ENCODE results near the gene TAL1. TPM values are rescaled to one million over a fixed set of nuclear protein-coding genes. Genes with fewer than 3 reads are reported as not detected.

TAL1 gene
- total and polyA plus RNA-seq, 10 of the 15 experiments (the other 5 are each of a cell fraction or from before 2014, with no cell fraction given), result 0.05 TPM; not detected in 9

DNA sequence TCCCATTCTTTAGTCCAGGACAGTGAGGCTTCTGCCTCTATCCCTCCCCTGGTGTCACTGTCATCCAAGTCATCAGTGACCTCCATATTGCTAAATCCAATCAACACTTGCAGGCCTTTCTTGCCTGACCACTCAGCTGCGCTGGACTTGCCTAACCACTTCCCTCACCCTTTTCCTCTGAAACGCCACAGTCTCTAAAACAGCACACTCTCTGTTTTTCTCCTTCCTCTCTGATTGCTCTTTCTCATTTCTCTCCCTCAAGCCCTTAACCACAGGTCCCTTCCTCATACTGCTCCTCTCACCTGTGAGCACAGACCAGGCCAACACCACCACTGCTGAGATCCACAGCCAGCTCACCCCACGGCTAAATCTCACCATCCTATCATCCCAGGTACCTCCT, 17.5 kb downstream of the TAL1 start:
- in situ Hi-C loops (cut with MboI) (no loop called here), intact Hi-C loops (cut with micrococcal nuclease; ENCODE audit: unreplicated experiment) (no loop called here)
- H3K9me3 ChIP-seq (replicated peaks; ENCODE audit: control insufficient read depth, insufficient read depth, low read length), result no peaks in the 10 kb centered on the region
- no peaks in the 10 kb centered on the region for H4K20me1 ChIP-seq (ENCODE audit: control insufficient read depth, insufficient read depth)
- TF ChIP-seq, protein P1, sequence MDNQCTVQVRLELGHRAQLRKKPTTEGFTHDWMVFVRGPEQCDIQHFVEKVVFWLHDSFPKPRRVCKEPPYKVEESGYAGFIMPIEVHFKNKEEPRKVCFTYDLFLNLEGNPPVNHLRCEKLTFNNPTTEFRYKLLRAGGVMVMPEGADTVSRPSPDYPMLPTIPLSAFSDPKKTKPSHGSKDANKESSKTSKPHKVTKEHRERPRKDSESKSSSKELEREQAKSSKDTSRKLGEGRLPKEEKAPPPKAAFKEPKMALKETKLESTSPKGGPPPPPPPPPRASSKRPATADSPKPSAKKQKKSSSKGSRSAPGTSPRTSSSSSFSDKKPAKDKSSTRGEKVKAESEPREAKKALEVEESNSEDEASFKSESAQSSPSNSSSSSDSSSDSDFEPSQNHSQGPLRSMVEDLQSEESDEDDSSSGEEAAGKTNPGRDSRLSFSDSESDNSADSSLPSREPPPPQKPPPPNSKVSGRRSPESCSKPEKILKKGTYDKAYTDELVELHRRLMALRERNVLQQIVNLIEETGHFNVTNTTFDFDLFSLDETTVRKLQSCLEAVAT (IDR thresholded peaks at IDR 0.05), result no peak
- TF ChIP-seq ZNF384 (IDR thresholded peaks at IDR 0.05; ENCODE audit: borderline replicate concordance, low read depth, low read length) (no peak), ETV6 (conservative IDR thresholded peaks at IDR 0.05 in 1 of 2, IDR thresholded peaks at IDR 0.05 in 1 of 2; ENCODE audit: borderline replicate concordance in 1 of 2, low read depth in 1 of 2) (no peak)
- TF ChIP-seq, protein P2, sequence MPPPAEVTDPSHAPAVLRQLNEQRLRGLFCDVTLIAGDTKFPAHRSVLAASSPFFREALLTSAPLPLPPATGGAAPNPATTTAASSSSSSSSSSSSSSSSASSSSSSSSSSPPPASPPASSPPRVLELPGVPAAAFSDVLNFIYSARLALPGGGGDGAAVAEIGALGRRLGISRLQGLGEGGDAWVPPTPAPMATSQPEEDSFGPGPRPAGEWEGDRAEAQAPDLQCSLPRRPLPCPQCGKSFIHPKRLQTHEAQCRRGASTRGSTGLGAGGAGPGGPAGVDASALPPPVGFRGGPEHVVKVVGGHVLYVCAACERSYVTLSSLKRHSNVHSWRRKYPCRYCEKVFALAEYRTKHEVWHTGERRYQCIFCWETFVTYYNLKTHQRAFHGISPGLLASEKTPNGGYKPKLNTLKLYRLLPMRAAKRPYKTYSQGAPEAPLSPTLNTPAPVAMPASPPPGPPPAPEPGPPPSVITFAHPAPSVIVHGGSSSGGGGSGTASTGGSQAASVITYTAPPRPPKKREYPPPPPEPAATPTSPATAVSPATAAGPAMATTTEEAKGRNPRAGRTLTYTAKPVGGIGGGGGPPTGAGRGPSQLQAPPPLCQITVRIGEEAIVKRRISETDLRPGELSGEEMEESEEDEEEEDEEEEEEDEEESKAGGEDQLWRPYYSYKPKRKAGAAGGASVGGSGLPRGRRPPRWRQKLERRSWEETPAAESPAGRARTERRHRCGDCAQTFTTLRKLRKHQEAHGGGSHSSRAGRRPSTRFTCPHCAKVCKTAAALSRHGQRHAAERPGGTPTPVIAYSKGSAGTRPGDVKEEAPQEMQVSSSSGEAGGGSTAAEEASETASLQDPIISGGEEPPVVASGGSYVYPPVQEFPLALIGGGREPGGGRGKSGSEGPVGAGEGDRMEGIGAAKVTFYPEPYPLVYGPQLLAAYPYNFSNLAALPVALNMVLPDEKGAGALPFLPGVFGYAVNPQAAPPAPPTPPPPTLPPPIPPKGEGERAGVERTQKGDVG (CRISPR knock-in tag; IDR thresholded peaks at IDR 0.05), result no peak
- H3K79me2 ChIP-seq (ENCODE audit: control insufficient read depth, insufficient read depth, low read length), result no peaks in the 10 kb centered on the region
- H3K4me1 ChIP-seq (ENCODE audit: control insufficient read depth, insufficient read depth, low read length), result no peaks in the 10 kb centered on the region; the same call in 1 of the 2 replicates
- ChIA-PET POLR2A (no interaction called here), RAD21 (ENCODE audit: unreplicated experiment) (no interaction called here), CTCF (no interaction called here), SMC1A (ENCODE audit: uncharacterized antibody, unreplicated experiment) (no interaction called here)
- no peak for FAIRE-seq
- H2AFZ ChIP-seq (ENCODE audit: control insufficient read depth, low read depth, low read length), result no peak overlapping the region
- 16% methylated on average over 3 of the region's 3 CpGs for WGBS (ENCODE audit: insufficient coverage, insufficient replicate concordance, low lambda C conversion rate, missing lambda C conversion rate)
- H3K9ac ChIP-seq (ENCODE audit: control insufficient read depth, insufficient read depth, low read length), result no peak overlapping the region
- no peak overlapping the region for H3K4me2 ChIP-seq (ENCODE audit: control insufficient read depth, insufficient read depth)
- H3K27me3 ChIP-seq (replicated peaks in 1 of 2; ENCODE audit: control insufficient read depth in 2 of 2, insufficient read depth in 2 of 2, low read length in 1 of 2), result peaks cover 1 to 3% of the 10 kb centered on the region in 2 experiments; a peak in 3 of 4 replicates
- H3K36me3 ChIP-seq (ENCODE audit: control insufficient read depth in 2 of 2, insufficient read depth in 2 of 2, low read length in 1 of 2), result no peaks in the 10 kb centered on the region
- no peak overlapping the region for H3K27ac ChIP-seq (ENCODE audit: control insufficient read depth, insufficient read depth)
- ATAC-seq, result no peak
- no TSS peak for BruUV-seq (replicated peaks)
- H3K4me3 ChIP-seq, result no peak overlapping the region
- no peak for DNase-seq (ENCODE audit: low read depth, low spot score)

Measured in GM12878 (cell line).